Activated naive CD4-positive, alpha-beta T cell treated with anti-CD3 and anti-CD28 coated beads for 36 hours (primary cell): ENCODE results near the gene CDK13. TPM values are rescaled to one million over a fixed set of nuclear protein-coding genes. Genes with fewer than 3 reads are reported as not detected.
A peak's percentile ranks its signal among the peaks of the same experiment; 100 is the strongest.
"Not testable (repeated sequence)": the region's sequence is repeated elsewhere in the genome, so short reads cannot be mapped to it uniquely, and the experiment has no call there.

Experiments
- CTCF ChIA-PET: fragments of 350-600 bp; sonication (Branson Sonifier 250); formaldehyde crosslinking; loops from one replicate; lab custom pipeline; 2021; ENCODE audit warnings: antibody characterized with exemption; lab: Charles Lee
- DNase-seq: peaks from one replicate; pipeline ENCODE4 v3.0.0-alpha.2; 2020
- H3K27ac Mint-ChIP-seq: one replicate; pipeline ENCODE4 v1.8.0; 2021; ENCODE audit warnings: mild to moderate bottlenecking, mixed read lengths
- H3K27me3 Mint-ChIP-seq: one replicate; pipeline ENCODE4 v1.8.0; 2021; ENCODE audit warnings: low read depth, mixed read lengths
- H3K36me3 Mint-ChIP-seq: one replicate; pipeline ENCODE4 v1.8.0; 2021; ENCODE audit warnings: low read depth, mixed read lengths
- H3K4me1 Mint-ChIP-seq: one replicate; pipeline ENCODE4 v1.8.0; 2021; ENCODE audit warnings: low read depth, mixed read lengths
- H3K4me3 Mint-ChIP-seq: one replicate; pipeline ENCODE4 v1.8.0; 2021; ENCODE audit warnings: mild to moderate bottlenecking, moderate library complexity, mixed read lengths
- H3K9me3 Mint-ChIP-seq: one replicate; pipeline ENCODE4 v1.8.0; 2021; ENCODE audit warnings: mixed read lengths
- intact Hi-C: fragments of 100-400 bp; cut with micrococcal nuclease; formaldehyde crosslinking; loops from one replicate; pipeline ENCODE4 v1.15.1; 2023
- total RNA-seq, 2 experiments: library from RNA; stranded (reverse); gene quantifications; one replicate each; pipeline ENCODE4 v1.2.3, GENCODE V29; 2021

Gene CDK13
- total RNA-seq, 2 experiments from 2014 or later: 27.8 to 28.1 TPM

DNA sequence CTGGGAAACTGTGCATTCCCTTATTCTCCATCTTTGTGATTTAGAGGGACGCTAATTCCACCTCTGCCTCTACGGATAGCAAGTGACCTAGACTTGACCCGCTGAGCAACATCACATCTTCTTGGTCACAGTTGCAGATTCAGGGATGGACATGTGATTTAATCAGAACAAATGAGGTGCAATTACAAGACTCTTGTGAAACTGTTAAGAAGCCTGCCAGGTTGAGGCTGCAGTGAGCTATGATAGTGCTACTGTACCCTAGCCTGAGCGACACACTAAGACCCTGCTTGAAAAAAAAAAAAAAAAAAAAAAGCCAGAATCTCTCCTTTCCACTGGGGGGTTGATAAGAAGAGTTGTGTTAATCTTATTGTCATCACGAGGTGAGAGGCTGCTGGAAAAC lies 170.0 kb downstream of the CDK13 start:
- Mint-ChIP-seq H3K4me1 (no peaks in the 10 kb centered on the region), H3K36me3 (peaks cover 3% of the 10 kb centered on the region), H3K27me3 (no peaks in the 10 kb centered on the region), H3K9me3 (no peaks in the 10 kb centered on the region), H3K4me3 (no peak overlapping the region), H3K27ac (no peak overlapping the region)
- no peak for DNase-seq
- intact Hi-C loops: no loop called here
- CTCF ChIA-PET: no interaction called here

- intact Hi-C loops, CTCF ChIA-PET, H3K9me3 Mint-ChIP-seq, H3K27me3 Mint-ChIP-seq, H3K36me3 Mint-ChIP-seq, H3K4me3 Mint-ChIP-seq, H3K27ac Mint-ChIP-seq, H3K4me1 Mint-ChIP-seq, DNase-seq: not testable (repeated sequence)
These were observed 172.3 kb downstream of the CDK13 start for GRCh38 chr7:40122100-40122939.

GRCh38 chr7:40122940-40123254 lies 172.8 kb downstream of the CDK13 start:
- no peaks in the 10 kb centered on the region for H3K27me3 Mint-ChIP-seq
- no peaks in the 10 kb centered on the region for H3K4me1 Mint-ChIP-seq
- CTCF ChIA-PET: no interaction called here
- no peak for DNase-seq
- H3K4me3 Mint-ChIP-seq: no peak overlapping the region
- intact Hi-C loops: no loop called here
- no peaks in the 10 kb centered on the region for H3K9me3 Mint-ChIP-seq
- no peak overlapping the region for H3K27ac Mint-ChIP-seq
- H3K36me3 Mint-ChIP-seq: peaks cover 6% of the 10 kb centered on the region

GRCh38 chr7:40133561-40134427 lies 183.7 kb downstream of the CDK13 start:
- intact Hi-C loops: loop anchor here (1.0 to 10.0 kb wide), 9 partner anchors 81 to 1959 kb away; partner anchors contain the start of genes RALA, STARD3NL and YAE1
- DNase-seq: peak; percentile 9
- H3K4me3 Mint-ChIP-seq: peak overlapping the region; percentile 93
- H3K4me1 Mint-ChIP-seq: peaks cover 29% of the 10 kb centered on the region
- no peaks in the 10 kb centered on the region for H3K27me3 Mint-ChIP-seq
- H3K36me3 Mint-ChIP-seq: peaks cover 10% of the 10 kb centered on the region
- CTCF ChIA-PET: interaction anchor here (0.5 to 2.4 kb wide), 7 partner anchors 8 to 237 kb away, joined by 3 to 9 read pairs (median 3); partner anchors contain the start of gene CDK13
- peak overlapping the region; percentile 89 for H3K27ac Mint-ChIP-seq
- H3K9me3 Mint-ChIP-seq: no peaks in the 10 kb centered on the region

GRCh38 chr7:40134428-40135316 lies 184.6 kb downstream of the CDK13 start, which contains the start of the genes MPLKIP and SUGCT:
TSS of gene MPLKIP (minus strand) at chr7:40134622. CDS start at chr7:40134567, 55 bp downstream.
TSS of gene SUGCT (plus strand) at chr7:40135005.
- CTCF ChIA-PET: interaction anchor here (0.5 to 1.8 kb wide), 8 partner anchors 9 to 302 kb away, joined by 3 to 5 read pairs (median 3); partner anchors contain the start of gene CDK13

DNA sequence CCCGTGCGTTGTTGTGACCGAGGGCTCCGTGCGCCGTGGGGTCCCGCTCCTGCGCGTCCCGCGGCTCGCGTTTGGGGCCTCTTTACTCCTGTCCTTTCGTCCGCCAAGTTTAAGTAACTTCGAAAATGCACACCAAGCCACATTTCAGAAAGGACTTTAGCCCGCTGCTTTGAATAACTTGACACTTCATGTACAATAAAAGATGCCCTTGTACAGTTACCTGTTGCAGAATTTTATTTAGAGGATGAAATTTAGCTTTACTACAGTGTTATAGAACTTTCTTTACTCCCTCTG lies 185.2 kb downstream of the CDK13 start:
- intact Hi-C loops: loop anchor here (2.0 to 10.0 kb wide), 2 partner anchors 82 to 1960 kb away; partner anchors contain the start of gene STARD3NL
- Mint-ChIP-seq H3K9me3 (no peaks in the 10 kb centered on the region), H3K27ac (no peak overlapping the region), H3K36me3 (peaks cover 8% of the 10 kb centered on the region), H3K4me1 (peaks cover 26% of the 10 kb centered on the region), H3K27me3 (no peaks in the 10 kb centered on the region), H3K4me3 (peak overlapping the region; percentile 93)
- no peak for DNase-seq
- CTCF ChIA-PET: interaction anchor here (0.8 to 1.8 kb wide), 4 partner anchors 9 to 302 kb away, joined by 3 to 5 read pairs (median 3); no protein-coding TSS in a partner anchor

More at GRCh38 chr7:40134428-40135316, 184.6 kb downstream of the CDK13 start, which contains the start of the genes MPLKIP and SUGCT:
- H3K27me3 Mint-ChIP-seq: no peaks in the 10 kb centered on the region
- peaks cover 8% of the 10 kb centered on the region for H3K36me3 Mint-ChIP-seq
- peak within 1 kb of the TSS; percentile 93 for H3K4me3 Mint-ChIP-seq
- intact Hi-C loops: loop anchor here (1.0 to 10.0 kb wide), 9 partner anchors 82 to 1960 kb away; partner anchors contain the start of genes RALA, STARD3NL and YAE1
- peak; percentile 87 for DNase-seq
- no peaks in the 10 kb centered on the region for H3K9me3 Mint-ChIP-seq
- peaks cover 26% of the 10 kb centered on the region for H3K4me1 Mint-ChIP-seq
- H3K27ac Mint-ChIP-seq: peak within 1 kb of the TSS; percentile 96

DNA sequence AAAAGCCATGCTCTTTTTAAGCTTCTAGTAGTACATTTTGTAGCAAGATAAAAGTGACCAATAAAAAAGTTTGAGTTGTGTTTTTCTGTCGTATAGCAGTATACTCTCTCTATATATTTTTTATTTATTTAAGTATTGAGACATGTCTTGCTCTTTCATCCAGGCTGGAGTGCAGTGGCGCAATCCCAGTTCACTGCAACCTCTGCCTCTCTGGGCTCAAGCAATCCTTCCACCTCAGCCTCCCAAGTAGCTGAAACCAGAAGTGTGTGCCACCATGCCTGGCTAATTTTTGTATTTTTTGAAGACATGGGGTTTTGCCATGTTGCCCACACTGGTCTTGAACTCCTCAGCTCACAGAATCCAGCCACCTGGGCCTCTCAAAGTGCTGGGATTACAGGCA lies 187.5 kb downstream of the CDK13 start:
- Mint-ChIP-seq H3K36me3 (peaks cover 4% of the 10 kb centered on the region), H3K27me3 (no peaks in the 10 kb centered on the region), H3K4me3 (no peak overlapping the region), H3K9me3 (no peaks in the 10 kb centered on the region), H3K4me1 (peaks cover 9% of the 10 kb centered on the region), H3K27ac (no peak overlapping the region)
- CTCF ChIA-PET: no interaction called here
- intact Hi-C loops: loop anchor here (10.0 kb wide), 1 partner anchor 1963 kb away; the partner anchor contains the start of gene STARD3NL
- DNase-seq: no peak

DNA sequence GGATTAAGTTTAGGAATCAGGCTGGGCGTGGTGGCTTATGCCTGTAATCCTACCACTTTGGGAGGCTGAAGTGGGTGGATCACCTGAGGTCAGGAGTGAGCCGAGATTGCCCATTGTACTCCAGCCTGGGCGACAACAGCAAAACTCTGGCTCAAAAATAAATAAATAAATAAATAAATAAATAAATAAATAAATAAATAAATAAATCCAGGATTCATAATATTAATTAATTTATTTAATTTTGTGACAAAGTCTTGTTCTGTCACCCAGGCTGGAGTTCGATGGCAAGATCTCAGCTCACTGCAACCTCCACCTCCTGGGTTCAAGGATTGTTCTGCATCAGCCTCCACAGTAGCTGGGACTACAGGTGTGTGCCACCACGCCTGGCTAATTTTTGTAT lies 188.9 kb downstream of the CDK13 start:
- DNase-seq: no peak
- CTCF ChIA-PET: no interaction called here
- Mint-ChIP-seq H3K4me1 (peaks cover 2% of the 10 kb centered on the region), H3K27ac (no peak overlapping the region), H3K4me3 (no peak overlapping the region), H3K27me3 (no peaks in the 10 kb centered on the region), H3K9me3 (no peaks in the 10 kb centered on the region), H3K36me3 (no peaks in the 10 kb centered on the region)
- intact Hi-C loops: loop anchor here (10.0 kb wide), 1 partner anchor 1964 kb away; the partner anchor contains the start of gene STARD3NL

- H3K9me3 Mint-ChIP-seq, H3K4me3 Mint-ChIP-seq, DNase-seq, H3K27me3 Mint-ChIP-seq, H3K27ac Mint-ChIP-seq, H3K4me1 Mint-ChIP-seq, H3K36me3 Mint-ChIP-seq, CTCF ChIA-PET: not testable (repeated sequence)
- intact Hi-C loops: loop anchor here (10.0 kb wide), 1 partner anchor 1965 kb away; the partner anchor contains the start of gene STARD3NL
These were observed 189.8 kb downstream of the CDK13 start for GRCh38 chr7:40139891-40140290.

- DNase-seq, H3K9me3 Mint-ChIP-seq, H3K4me3 Mint-ChIP-seq, H3K27ac Mint-ChIP-seq, intact Hi-C loops, H3K4me1 Mint-ChIP-seq, CTCF ChIA-PET, H3K36me3 Mint-ChIP-seq, H3K27me3 Mint-ChIP-seq: not testable (repeated sequence)
These were observed 191.9 kb downstream of the CDK13 start for GRCh38 chr7:40141916-40142315.

- intact Hi-C loops, H3K9me3 Mint-ChIP-seq, H3K36me3 Mint-ChIP-seq, H3K4me3 Mint-ChIP-seq, H3K27ac Mint-ChIP-seq, H3K27me3 Mint-ChIP-seq, H3K4me1 Mint-ChIP-seq, DNase-seq: not testable (repeated sequence)
- CTCF ChIA-PET: interaction anchor here (0.7 kb wide), 1 partner anchor 439 kb away, joined by 5 read pairs; no protein-coding TSS in a partner anchor
These were observed 195.6 kb downstream of the CDK13 start for GRCh38 chr7:40145596-40146130.
